HG03575 (cell line): Measurements from ENCODE around the gene RPL7L1.
"Not testable (repeated sequence)": the region's sequence is repeated elsewhere in the genome, so short reads cannot be mapped to it uniquely, and the experiment has no call there.

Experiments
- ATAC-seq: cut with Tn5 transposase; IDR thresholded peaks from one replicate; pipeline ENCODE4 v1.9.1; 2021; ENCODE audit not compliant: unreplicated experiment, insufficient number of reproducible peaks, low FRiP score; ENCODE audit errors: extremely low read depth

RPL7L1 gene

GRCh38 chr6:42889815-42890214, 10.4 kb downstream of the RPL7L1 start:
- ATAC-seq, result no peak

GRCh38 chr6:42890311-42891198, 11.1 kb downstream of the RPL7L1 start:
- no peak for ATAC-seq

DNA sequence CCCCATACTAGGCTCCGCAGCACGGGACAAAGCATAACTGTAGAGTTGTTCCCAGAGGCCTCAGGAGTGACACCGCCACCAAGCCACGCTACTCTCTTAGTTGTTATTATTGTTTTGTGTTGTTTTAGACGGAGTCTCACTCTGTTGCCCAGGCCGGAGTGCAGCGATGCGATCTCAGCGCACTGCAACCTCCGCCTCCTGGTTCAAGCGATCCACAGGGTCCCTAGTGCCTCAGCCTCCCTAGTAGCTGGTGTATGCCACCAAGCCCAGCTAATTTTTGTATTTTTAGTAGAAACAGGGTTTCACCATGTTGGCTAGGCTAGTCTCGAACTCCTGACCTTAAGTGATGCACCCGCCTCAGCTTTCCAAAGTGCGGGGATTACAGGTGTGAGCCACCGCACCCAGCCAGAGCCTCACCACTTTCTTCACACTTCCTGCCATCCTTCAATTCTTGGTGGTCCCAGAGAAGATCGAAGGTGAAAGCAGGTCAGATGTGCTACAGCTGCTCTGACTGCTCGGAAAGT, 11.8 kb downstream of the RPL7L1 start:
- no peak for ATAC-seq

GRCh38 chr6:42894041-42894828, 14.8 kb downstream of the RPL7L1 start:
- not testable (repeated sequence) for ATAC-seq

DNA sequence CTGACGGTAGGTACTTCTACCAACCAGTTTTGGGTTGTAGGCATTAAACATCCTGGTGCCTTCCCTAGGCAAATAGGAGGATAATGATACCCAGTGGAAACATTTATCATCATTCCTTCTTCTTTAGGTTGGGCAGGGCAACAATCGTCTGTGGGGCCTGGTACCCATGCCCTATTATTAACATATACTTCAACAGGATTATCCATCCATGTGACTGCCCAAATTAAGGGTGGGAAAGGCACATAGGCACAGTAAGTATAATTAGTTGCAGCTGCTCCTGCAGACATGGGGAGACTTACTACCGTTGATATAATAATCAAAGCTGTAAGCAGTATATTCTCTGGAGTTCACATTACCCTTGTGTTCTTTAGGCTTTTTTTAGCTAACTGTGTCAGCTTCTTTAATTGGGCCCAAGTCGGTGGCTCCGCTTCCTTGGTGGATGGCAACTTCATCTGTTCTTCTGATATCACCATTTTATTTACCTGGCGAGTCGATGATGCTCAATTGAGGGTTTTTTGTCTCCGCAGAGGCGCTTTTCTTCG, 16.8 kb downstream of the RPL7L1 start:
- ATAC-seq, result no peak

GRCh38 chr6:42898891-42899361, 19.5 kb downstream of the RPL7L1 start:
- ATAC-seq, result no peak

- ATAC-seq, result no peak
These were observed 20.5 kb downstream of the RPL7L1 start for GRCh38 chr6:42899871-42900270.

DNA sequence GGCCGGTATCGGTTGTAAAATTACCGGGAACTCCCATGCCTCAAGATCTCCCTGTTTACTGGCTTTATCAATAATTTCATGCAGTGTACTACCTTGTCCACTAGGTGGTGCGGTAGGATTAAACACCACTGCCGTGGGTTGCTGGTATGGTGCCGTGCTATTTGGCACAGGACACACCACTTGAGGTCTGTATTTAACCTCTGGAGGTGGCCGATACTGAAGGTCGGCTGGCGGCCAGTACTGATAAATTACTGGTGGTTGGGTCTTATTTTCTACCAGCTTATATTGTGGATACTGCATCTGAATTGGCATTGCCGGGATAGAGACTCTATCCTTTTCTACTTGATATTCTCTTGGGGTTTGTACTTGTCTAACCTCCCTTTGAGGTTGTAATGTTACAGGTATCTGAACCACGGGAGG, 22.1 kb downstream of the RPL7L1 start:
- ATAC-seq, result peak; percentile 61

- ATAC-seq, result not testable (repeated sequence)
These were observed 23.2 kb downstream of the RPL7L1 start for GRCh38 chr6:42902429-42903263.

GRCh38 chr6:42904467-42904866, 25.1 kb downstream of the RPL7L1 start:
- no peak for ATAC-seq

DNA sequence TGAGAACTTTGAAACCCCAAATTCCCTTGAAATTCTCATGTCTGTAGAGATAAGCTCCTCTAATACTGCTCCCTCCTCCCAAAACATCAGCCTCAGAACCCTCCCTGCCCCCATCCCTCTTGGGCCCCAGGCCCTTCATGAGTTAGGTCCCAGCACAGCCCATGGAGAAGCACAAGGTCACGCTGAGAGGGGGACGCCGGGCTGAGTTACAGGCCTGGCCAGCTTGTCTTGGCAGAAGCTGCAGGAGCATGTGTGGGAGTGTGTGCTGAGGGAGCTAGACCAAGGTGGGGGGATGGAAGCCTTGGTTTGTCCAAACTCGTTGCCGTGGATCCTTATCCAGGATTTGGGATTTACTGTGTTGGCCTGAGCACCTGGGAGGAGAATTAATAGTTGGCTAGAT, 27.9 kb downstream of the RPL7L1 start:
- ATAC-seq, result no peak

DNA sequence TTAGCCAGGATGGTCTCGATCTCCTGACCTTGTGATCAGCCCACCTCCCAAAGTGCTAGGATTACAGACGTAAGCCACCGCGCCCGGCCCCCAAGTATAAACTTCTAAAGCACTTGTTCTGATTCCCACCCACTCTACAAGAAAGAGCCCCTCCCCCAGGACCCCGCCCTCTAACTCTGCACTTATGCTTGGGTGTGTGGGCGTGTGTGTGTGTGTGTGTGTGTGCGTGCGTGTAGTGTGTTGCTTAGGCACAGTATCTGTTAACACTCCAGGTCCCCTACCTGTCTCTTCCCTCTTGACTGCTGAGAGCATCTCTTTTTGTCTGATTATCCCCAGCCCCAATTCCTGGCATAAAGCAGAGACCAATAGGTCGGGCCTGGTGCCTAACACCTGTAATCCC, 30.4 kb downstream of the RPL7L1 start:
- no peak for ATAC-seq

- no peak for ATAC-seq
These were observed 32.0 kb downstream of the RPL7L1 start for GRCh38 chr6:42911171-42912021.

- no peak for ATAC-seq
These were observed 35.1 kb downstream of the RPL7L1 start for GRCh38 chr6:42914546-42914945.

- no peak for ATAC-seq
These were observed 36.3 kb downstream of the RPL7L1 start, which contains the start of gene PTCRA for GRCh38 chr6:42915732-42916131. PTCRA (plus strand) TSS chr6:42916053; CDS start chr6:42916070, 17 bp downstream.

DNA sequence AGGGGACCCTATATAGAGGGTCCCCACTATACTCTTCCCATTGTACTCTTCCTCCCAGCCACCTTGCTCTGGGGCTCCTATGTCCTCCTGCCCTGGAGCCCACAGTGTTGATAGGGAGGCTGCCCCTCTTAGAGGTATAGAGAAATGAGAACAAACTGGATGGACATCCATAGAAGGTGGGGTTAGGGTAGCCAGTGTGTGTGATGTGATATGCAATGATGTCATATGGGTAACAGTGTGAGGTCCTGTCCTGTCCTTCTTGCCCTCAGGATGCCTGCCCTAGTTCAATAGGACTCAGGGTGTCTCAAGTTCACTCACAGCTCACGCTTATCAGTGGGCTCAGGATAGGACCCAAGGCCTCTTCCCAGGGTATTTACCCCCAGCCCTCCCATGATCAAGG, 36.9 kb downstream of the RPL7L1 start:
- no peak for ATAC-seq

DNA sequence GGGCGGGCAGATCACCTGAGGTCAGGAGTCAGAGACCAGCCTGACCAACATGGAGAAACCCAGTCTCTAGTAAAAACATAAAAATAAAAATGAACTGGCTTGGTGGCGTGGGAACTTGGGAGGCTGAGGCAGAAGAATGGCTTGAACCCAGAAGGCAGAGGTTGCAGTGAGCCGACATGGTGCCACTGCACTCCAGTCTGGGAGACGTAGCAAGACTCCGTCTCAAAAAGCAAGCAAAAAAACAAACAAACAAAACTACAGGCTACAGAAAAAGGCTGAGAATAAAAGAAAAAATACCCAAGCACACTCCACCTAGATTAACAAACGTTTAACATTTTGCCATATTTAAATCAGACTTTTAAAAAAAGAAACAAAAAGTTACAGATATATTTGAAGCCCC, 42.4 kb downstream of the RPL7L1 start:
- no peak for ATAC-seq

DNA sequence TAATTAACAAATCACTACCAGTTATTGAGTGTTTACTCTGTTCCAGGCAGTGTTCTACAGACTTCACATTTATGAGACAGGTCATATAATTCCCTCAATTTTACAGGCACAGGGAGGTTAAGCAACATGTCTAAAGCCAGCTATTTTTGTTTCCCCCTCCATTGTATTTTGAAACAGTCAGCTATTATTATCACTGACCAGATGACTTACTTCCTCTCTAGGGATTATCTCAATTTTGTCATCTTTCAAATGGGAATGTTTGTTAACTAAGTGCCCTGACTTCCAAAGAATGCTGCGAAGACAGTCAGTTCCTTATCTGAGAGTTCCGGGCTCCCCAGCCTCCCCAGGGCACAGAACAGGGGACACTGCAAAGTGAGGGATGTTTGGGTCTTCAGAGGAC, 44.2 kb downstream of the RPL7L1 start:
- no peak for ATAC-seq
